MM.1S (cell line): Measurements from ENCODE around the gene GPC1.

Source experiments
- DNase-seq: peaks from one replicate; pipeline ENCODE4 v3.0.0-alpha.2; 2015
- H2AFZ ChIP-seq: fragments of 300-600 bp; sonication (generic); 2 replicates; pipeline ENCODE4 v1.6.0; 2016; ENCODE audit warnings: antibody characterized with exemption, low read length
- H3F3A ChIP-seq: fragments of 300-600 bp; sonication (generic); 2 replicates; pipeline ENCODE4 v1.6.1; 2016; ENCODE audit warnings: mild to moderate bottlenecking, antibody characterized with exemption, low read length, moderate library complexity, mixed read lengths; ENCODE audit not compliant: insufficient read depth
- H3K27ac ChIP-seq: fragments of 300-600 bp; sonication (generic); 2 replicates; pipeline ENCODE4 v1.5.1; 2016; ENCODE audit warnings: mild to moderate bottlenecking, low read length
- H3K27me3 ChIP-seq: fragments of 300-600 bp; sonication (generic); replicated peaks from 2 replicates; pipeline ENCODE4 v1.6.0; 2016; ENCODE audit warnings: low read length; ENCODE audit not compliant: insufficient read depth
- H3K36me3 ChIP-seq: fragments of 300-600 bp; sonication (generic); replicated peaks from 2 replicates; pipeline ENCODE4 v1.6.1; 2016; ENCODE audit warnings: mild to moderate bottlenecking, low read length, mixed read lengths; ENCODE audit not compliant: insufficient read depth
- H3K4me1 ChIP-seq: fragments of 300-600 bp; sonication (generic); 2 replicates; pipeline ENCODE4 v1.6.1; 2016; ENCODE audit warnings: low read length, mixed read lengths
- H3K4me2 ChIP-seq: fragments of 300-600 bp; sonication (generic); 2 replicates; pipeline ENCODE4 v1.6.0; 2016; ENCODE audit warnings: low read depth, low read length
- H3K4me3 ChIP-seq: fragments of 300-600 bp; sonication (generic); 2 replicates; pipeline ENCODE4 v1.5.1; 2016; ENCODE audit warnings: low read length, mixed read lengths
- H3K79me2 ChIP-seq: fragments of 300-600 bp; sonication (generic); 2 replicates; pipeline ENCODE4 v1.6.1; 2016; ENCODE audit warnings: mixed run types, low read length, mixed read lengths
- H3K9ac ChIP-seq: fragments of 300-600 bp; sonication (generic); 2 replicates; pipeline ENCODE4 v1.6.1; 2016; ENCODE audit warnings: low read length, mixed read lengths
- H3K9me2 ChIP-seq: fragments of 300-600 bp; sonication (generic); replicated peaks from 2 replicates; pipeline ENCODE4 v1.6.1; 2016; ENCODE audit warnings: mild to moderate bottlenecking, low read length, mixed read lengths; ENCODE audit not compliant: insufficient read depth
- H3K9me3 ChIP-seq: fragments of 300-600 bp; sonication (generic); replicated peaks from 2 replicates; pipeline ENCODE4 v1.6.1; 2016; ENCODE audit warnings: mild to moderate bottlenecking, low read length, mixed read lengths; ENCODE audit not compliant: insufficient read depth
- H4K20me1 ChIP-seq: fragments of 300-600 bp; sonication (generic); 2 replicates; pipeline ENCODE4 v1.6.1; 2016; ENCODE audit warnings: mild to moderate bottlenecking, low read length, moderate library complexity, mixed read lengths; ENCODE audit not compliant: insufficient read depth
- CTCF ChIP-seq: fragments of 300-600 bp; sonication (generic); IDR thresholded peaks from 2 replicates; pipeline ENCODE4 v1.5.1; 2016; ENCODE audit warnings: antibody characterized with exemption, low read length, mixed read lengths
- EZH2 ChIP-seq: fragments of 300-600 bp; sonication (generic); optimal IDR thresholded peaks from 2 replicates; pipeline ENCODE3; 2017; ENCODE audit warnings: low read depth, mild to moderate bottlenecking, antibody characterized with exemption, low read length, mixed read lengths
- EZH2phosphoT487 ChIP-seq: fragments of 300-600 bp; sonication (generic); IDR thresholded peaks from 2 replicates; pipeline ENCODE4 v1.6.1; 2018; ENCODE audit warnings: antibody characterized with exemption, low read length

Gene GPC1

GRCh38 chr2:240436683-240437550 lies 1.5 kb downstream of the GPC1 start:
- Histone ChIP-seq H3K9me3 (no peaks in the 10 kb centered on the region), H3K4me1 (no peaks in the 10 kb centered on the region), H3K27ac (no peak overlapping the region), H3K9ac (no peak overlapping the region), H3K9me2 (no peaks in the 10 kb centered on the region), H3K79me2 (no peaks in the 10 kb centered on the region), H3K4me2 (peak overlapping the region; percentile 12; the same call in 1 of the 2 replicates), H4K20me1 (no peaks in the 10 kb centered on the region), H3F3A (no peaks in the 10 kb centered on the region), H3K36me3 (no peaks in the 10 kb centered on the region), H3K4me3 (no peak overlapping the region; the same call in 1 of the 2 replicates), H2AFZ (no peak overlapping the region), H3K27me3 (peaks cover 13% of the 10 kb centered on the region)
- DNase-seq = no peak
- TF ChIP-seq CTCF (no peak), EZH2phosphoT487 (no peak), EZH2 (no peak)

- TF ChIP-seq CTCF (no peak), EZH2phosphoT487 (no peak), EZH2 (no peak)
- Histone ChIP-seq H3K4me1 (no peaks in the 10 kb centered on the region), H3K9ac (no peak overlapping the region), H3K36me3 (no peaks in the 10 kb centered on the region), H4K20me1 (no peaks in the 10 kb centered on the region), H3K9me2 (no peaks in the 10 kb centered on the region), H3K4me3 (no peak overlapping the region), H3F3A (no peaks in the 10 kb centered on the region), H3K79me2 (no peaks in the 10 kb centered on the region), H3K4me2 (no peak overlapping the region), H3K27ac (no peak overlapping the region), H2AFZ (no peak overlapping the region), H3K27me3 (peaks cover 10% of the 10 kb centered on the region), H3K9me3 (no peaks in the 10 kb centered on the region)
- DNase-seq = no peak
Measured at GRCh38 chr2:240437551-240437860, 2.0 kb downstream of the GPC1 start.

DNA sequence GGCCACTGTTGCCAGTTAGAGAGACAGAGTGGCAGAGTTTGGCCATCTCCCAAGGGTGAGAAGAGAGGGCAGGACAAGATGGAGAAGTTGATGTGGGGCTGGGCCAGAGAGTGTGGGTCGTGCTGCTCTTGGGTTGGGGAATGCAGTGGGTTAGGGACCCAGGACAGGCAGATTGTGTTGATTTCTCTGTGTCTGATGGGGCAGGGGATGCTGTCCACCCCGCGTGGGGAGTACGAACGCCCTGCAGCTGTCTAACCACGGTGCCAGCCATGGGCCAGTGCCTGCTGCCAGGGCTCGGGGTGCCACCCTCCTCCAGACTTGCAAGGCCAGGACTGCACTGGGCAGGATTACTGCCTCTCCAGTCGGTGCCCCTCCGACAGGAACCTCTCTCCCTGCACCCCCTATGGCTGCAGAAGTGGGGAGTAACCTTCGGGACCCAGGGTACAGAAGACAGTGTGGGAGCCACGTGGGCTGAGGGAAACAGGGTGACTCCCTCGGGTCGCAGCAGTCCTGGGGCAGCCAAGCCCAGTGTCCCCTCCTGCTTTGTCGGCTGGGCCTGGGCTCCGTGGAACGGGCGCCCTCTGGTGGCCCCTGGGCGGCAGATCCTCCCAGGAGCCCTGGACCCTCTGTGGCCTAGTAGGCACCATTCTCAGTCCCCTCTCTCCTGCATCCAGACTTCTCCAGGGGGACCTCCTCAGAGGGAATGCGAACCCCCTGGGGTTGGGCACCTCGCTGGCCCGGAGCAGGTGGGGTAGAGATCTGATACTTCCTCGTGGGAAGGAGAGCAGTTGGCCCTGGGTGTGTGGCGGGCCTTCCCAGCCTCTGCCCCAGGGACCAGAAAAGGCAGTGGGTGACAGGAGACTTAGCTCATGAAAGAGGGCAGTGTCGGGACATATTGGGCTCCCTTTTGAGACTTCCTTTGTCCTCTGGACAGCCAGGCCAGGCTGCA lies 2.7 kb downstream of the GPC1 start:
- TF ChIP-seq CTCF (peak; percentile 80), EZH2 (no peak)
- Histone ChIP-seq H3K27me3 (peaks cover 10% of the 10 kb centered on the region), H3K9me2 (no peaks in the 10 kb centered on the region), H3K4me2 (no peak overlapping the region), H2AFZ (no peak overlapping the region), H3K36me3 (no peaks in the 10 kb centered on the region), H3K9ac (no peak overlapping the region), H4K20me1 (no peaks in the 10 kb centered on the region), H3F3A (no peaks in the 10 kb centered on the region), H3K9me3 (no peaks in the 10 kb centered on the region), H3K4me1 (no peaks in the 10 kb centered on the region), H3K4me3 (no peak overlapping the region), H3K27ac (no peak overlapping the region), H3K79me2 (no peaks in the 10 kb centered on the region)
- peak; percentile 27 for DNase-seq
